GM19238 (cell line): ENCODE data around the gene NAA30.

Source experiments
- DNase-seq: peaks from one replicate; pipeline ENCODE4 v3.0.0; 2011; ENCODE audit warnings: low spot score; ENCODE audit not compliant: insufficient read length

Gene NAA30

GRCh38 chr14:57392830-57393229 is 2.4 kb downstream of the NAA30 start:
- no peak for DNase-seq

- DNase-seq = no peak
These were observed 10.4 kb downstream of the NAA30 start for GRCh38 chr14:57400556-57401494.

GRCh38 chr14:57401501-57401900 is 11.1 kb downstream of the NAA30 start:
- DNase-seq = no peak

DNA sequence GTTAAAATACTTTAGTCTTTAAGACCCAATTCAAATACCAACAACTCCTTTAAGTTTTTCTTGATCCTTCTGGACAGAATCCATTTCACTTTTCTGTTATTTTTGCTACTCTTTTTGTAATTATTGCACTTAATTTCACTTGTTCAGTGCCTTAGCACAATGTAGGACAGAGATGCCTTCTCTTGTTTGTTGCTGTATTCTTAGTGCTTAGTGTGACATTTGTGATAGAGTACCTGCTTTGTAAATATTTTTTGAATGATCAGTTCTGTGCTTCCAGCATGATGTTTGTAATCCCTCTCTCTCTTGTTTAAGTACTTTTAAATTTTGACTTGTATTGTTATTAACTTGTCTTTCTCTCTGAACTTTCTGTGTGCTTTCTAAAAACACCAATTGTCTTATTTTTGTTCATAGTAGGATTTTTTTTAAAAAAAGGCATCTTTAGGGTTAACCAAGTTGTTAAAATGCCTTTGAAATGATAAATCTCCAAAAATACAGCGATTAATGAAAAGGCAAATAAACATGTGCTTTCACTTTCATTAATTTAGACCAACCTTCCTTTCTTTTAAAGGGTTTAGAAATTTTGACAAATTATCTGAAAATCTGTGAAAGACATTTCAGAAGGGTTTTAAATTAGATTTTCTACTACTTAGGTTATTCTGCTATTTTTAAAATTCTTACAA is 11.9 kb downstream of the NAA30 start:
- no peak for DNase-seq

DNA sequence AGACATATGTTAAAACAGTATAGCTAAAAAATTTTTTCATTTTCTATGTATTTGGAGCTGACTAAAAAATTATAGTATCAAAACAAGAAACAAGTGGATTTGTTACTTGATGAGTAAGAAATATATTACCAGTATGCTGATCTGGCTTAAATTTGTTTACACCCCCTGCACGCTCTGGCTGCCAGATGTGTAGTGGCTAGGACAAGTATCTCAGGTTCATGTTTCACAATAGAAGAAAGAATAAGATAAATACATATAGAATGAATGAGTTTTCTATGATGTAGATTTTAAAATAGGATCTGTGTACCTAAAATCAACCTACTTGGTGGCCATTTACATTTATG is 13.1 kb downstream of the NAA30 start:
- no peak for DNase-seq

DNA sequence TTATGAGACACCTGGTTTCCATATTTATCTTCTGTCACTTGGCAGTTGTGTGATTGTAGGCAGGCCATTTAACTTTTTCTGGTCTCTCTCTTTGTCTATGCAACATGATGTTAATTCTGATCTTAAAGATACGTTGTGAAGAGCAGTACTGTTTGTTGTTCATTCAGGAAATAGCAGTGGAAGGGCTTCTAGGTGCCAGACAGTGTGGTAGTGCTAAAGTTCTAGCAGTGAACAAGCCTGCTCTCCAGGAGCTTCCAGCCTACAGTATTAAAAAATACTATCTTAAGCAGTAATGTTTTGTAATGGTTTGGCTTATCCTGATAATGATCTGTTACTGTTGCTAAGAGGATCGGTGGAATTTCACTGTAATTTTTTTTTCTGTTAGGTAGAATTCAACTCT is 15.2 kb downstream of the NAA30 start:
- DNase-seq = no peak

GRCh38 chr14:57408037-57408436 is 17.7 kb downstream of the NAA30 start:
- no peak for DNase-seq

DNA sequence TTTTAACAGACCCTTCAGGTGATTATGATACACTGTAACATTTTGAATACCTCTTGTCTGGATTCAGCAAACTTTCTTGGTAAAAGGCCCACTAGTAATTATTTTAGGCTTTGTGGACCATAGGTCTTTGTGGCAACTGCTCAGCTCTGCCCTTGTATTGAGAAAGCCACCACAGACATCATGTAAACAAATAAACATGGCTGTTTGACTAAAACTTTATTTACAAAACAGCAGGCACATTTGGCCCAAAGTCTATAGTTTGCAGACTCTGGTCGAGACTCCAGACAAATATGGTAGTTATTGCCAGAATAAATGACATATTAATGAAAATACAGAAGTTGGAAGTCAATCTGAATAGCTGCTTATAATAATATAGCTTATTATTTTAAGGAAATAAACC is 18.2 kb downstream of the NAA30 start:
- DNase-seq = no peak

- no peak for DNase-seq
These were observed 22.0 kb downstream of the NAA30 start for GRCh38 chr14:57412341-57412740.

DNA sequence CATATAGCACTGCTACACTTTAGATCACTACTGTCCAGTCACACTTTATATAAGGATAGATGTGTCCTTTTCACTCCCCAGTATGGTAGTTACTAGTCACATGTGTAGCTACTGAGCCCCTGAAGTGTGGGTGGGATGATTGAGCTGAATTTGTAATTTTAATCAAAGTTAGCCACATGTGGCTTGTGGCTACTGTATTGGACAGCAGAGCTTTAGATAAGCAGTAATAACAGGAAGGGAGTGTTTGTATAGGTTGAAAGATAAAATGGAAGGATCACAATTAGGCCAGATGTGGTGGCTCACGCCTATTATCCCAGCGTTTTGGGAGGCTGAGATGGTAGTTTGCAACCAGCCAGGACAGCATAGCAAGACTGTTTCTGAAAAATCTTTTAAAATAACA is 23.5 kb downstream of the NAA30 start:
- no peak for DNase-seq

- no peak for DNase-seq
These were observed 26.8 kb downstream of the NAA30 start for GRCh38 chr14:57417228-57417627.

DNA sequence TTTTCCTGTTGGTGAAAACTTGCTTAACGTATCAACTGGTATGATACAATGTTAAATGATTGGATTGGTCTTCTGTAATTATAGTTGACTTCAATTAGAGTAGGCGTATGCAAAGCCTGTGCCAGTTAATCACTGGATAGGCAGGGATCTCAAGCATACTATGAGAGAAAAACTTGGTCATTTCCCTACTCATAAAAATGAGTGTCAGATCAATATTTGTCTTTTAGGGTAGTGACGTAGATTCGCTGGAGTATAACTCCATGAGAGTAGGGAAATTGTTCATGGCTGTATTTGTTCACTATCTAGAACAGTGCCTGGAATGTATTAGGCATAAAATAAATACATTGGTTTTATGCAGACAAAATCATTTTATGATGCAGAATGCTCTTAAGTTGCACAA is 28.6 kb downstream of the NAA30 start:
- DNase-seq = no peak

DNA sequence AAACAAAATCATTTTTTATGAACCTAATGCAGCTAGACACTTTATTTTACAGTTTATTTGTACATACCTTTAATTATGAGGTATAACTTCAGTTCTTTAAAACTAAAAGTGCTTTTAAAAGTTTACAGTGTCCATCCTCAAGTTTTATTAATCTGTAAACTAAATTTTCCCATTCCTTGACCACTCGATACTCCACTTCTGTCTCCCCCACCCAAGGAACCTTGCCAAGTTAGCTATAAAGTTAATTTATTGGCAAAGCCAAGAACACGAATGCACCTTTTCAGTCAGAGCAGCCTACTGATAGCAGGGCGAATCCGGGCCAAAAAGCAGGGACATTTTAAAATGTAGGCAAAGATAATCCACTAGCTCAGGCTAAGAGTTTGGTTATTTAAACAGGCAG is 29.6 kb downstream of the NAA30 start:
- DNase-seq = no peak

GRCh38 chr14:57420986-57421385 is 30.6 kb downstream of the NAA30 start:
- DNase-seq = no peak

GRCh38 chr14:57435923-57436322 is 45.5 kb downstream of the NAA30 start:
- no peak for DNase-seq

- DNase-seq = no peak
These were observed 71.5 kb downstream of the NAA30 start for GRCh38 chr14:57461777-57462320.

- DNase-seq = no peak
These were observed 72.2 kb downstream of the NAA30 start for GRCh38 chr14:57462551-57462950.

DNA sequence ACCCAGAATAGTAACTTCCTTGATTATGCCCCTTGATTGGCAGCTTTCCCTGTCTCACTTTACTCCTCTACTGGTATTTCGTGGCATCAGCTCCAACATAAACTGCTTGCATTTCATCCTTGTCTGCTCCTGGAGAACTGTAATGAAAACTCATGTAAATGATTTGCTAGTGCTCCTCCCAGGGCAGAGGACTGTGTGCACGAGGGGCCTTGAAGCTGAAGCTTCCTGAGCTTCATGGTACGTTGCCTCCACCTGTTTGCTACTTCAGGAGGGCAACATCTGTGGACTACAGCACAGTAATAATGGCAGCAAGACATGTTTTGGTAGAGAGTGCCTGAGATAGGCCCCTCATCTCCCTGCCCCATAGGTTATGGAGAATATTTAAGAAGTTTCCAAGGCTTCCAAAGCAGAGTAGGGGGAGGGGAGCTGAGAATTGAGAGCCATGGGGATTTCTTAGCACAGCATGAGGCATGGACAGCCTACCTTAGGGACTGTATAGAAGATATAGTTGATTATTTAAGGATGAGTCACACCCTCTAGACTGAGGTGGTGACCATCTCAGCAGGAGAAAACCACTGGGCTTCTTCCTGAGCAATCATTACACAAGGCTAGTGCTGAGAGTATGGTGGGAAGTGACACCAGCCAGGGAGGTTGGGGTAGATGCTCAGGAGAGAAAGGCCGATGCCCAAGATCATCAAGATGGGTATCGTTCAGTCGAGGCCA is 73.8 kb downstream of the NAA30 start:
- peak; percentile 31 for DNase-seq
